BLaER1 treated with 17β-estradiol and CSF1 and Interleukin-3, amounts not matched to agents 10 nM and 100 nM (cell line): ENCODE data around the gene ANO6.

Experiments used
- H3K27ac ChIP-seq, 11 experiments: shearing (Covaris generic); formaldehyde crosslinking; 2 replicates each; pipeline ENCODE4 v1.8.1; 2022
- H3K27me3 ChIP-seq, 11 experiments: shearing (Covaris generic); formaldehyde crosslinking; 2 replicates each; pipeline ENCODE4 v1.8.1; 2022
- H3K36me3 ChIP-seq, 11 experiments: shearing (Covaris generic); formaldehyde crosslinking; 2 replicates each; pipeline ENCODE4 v1.8.1; 2022
- H3K4me1 ChIP-seq, 10 experiments: shearing (Covaris generic); formaldehyde crosslinking; 2 replicates each; pipeline ENCODE4 v1.8.1; 2022
- H3K4me2 ChIP-seq, 11 experiments: shearing (Covaris generic); formaldehyde crosslinking; 2 replicates each; pipeline ENCODE4 v1.8.1; 2022
- H3K4me3 ChIP-seq, 10 experiments: shearing (Covaris generic); formaldehyde crosslinking; 2 replicates each; pipeline ENCODE4 v1.8.1; 2022
- H3K9ac ChIP-seq, 11 experiments: shearing (Covaris generic); formaldehyde crosslinking; 2 replicates each; pipeline ENCODE4 v1.8.1; 2022
- H3K9me3 ChIP-seq, 11 experiments: shearing (Covaris generic); formaldehyde crosslinking; replicated peaks in 1 of 11; 2 replicates each; pipeline ENCODE4 v1.8.1; 2022
- H4K20me1 ChIP-seq, 11 experiments: shearing (Covaris generic); formaldehyde crosslinking; 2 replicates each; pipeline ENCODE4 v1.8.1; 2022
- Cebpa-rat ChIP-seq, 11 experiments: shearing (Covaris generic); IDR thresholded peaks; 2 replicates each; pipeline ENCODE4 v1.8.1; 2022

The ANO6 gene

GRCh38 chr12:45419317-45419814 lies 203.5 kb downstream of the ANO6 start:
- H3K27me3 ChIP-seq = no peaks in the 10 kb centered on the region
- peaks cover 56 to 95% (median 83%) of the 10 kb centered on the region in 11 experiments for H3K36me3 ChIP-seq
- H3K27ac ChIP-seq = no peak overlapping the region
- no peak overlapping the region for H3K9ac ChIP-seq
- peaks cover 7 to 14% (median 11%) of the 10 kb centered on the region in 10 experiments; a peak in 17 of 20 replicates for H3K4me1 ChIP-seq
- H4K20me1 ChIP-seq = 0 out of 22 replicates have a peak, but pooled peaks cover 0 to 5% (median 0%) of the 10 kb centered on the region in 11 experiments
- H3K4me2 ChIP-seq = no peak overlapping the region
- H3K4me3 ChIP-seq = no peak overlapping the region
- H3K9me3 ChIP-seq = peaks cover 0 to 5% (median 0%) of the 10 kb centered on the region in 11 experiments; a peak in 4 of 22 replicates
- TF ChIP-seq Cebpa-rat (IDR thresholded peaks at IDR 0.05) = no peak

GRCh38 chr12:45421736-45422135 lies 205.8 kb downstream of the ANO6 start:
- no peak overlapping the region for H3K4me3 ChIP-seq
- TF ChIP-seq Cebpa-rat (IDR thresholded peaks at IDR 0.05) = no peak
- H3K4me2 ChIP-seq = no peak overlapping the region
- no peak overlapping the region for H3K9ac ChIP-seq
- H3K4me1 ChIP-seq = no peaks in the 10 kb centered on the region
- H4K20me1 ChIP-seq = no peaks in the 10 kb centered on the region
- no peaks in the 10 kb centered on the region for H3K27me3 ChIP-seq
- peaks cover 0 to 9% (median 4%) of the 10 kb centered on the region in 11 experiments; a peak in 4 of 22 replicates for H3K9me3 ChIP-seq
- H3K36me3 ChIP-seq = peaks cover 69 to 98% (median 88%) of the 10 kb centered on the region in 11 experiments
- no peak overlapping the region for H3K27ac ChIP-seq

GRCh38 chr12:45423931-45424330 lies 208.0 kb downstream of the ANO6 start:
- Histone ChIP-seq H3K9ac (no peak overlapping the region), H3K9me3 (peaks cover 0 to 13% (median 4%) of the 10 kb centered on the region in 11 experiments; a peak in 4 of 22 replicates), H3K27ac (no peak overlapping the region), H3K27me3 (no peaks in the 10 kb centered on the region), H4K20me1 (no peaks in the 10 kb centered on the region), H3K4me3 (no peak overlapping the region), H3K4me1 (no peaks in the 10 kb centered on the region), H3K4me2 (no peak overlapping the region), H3K36me3 (peaks cover 68 to 98% (median 89%) of the 10 kb centered on the region in 11 experiments)
- no peak for TF ChIP-seq Cebpa-rat (IDR thresholded peaks at IDR 0.05)

- Histone ChIP-seq H3K4me1 (no peaks in the 10 kb centered on the region), H3K9ac (no peak overlapping the region), H3K4me3 (no peak overlapping the region), H3K4me2 (no peak overlapping the region), H3K27me3 (no peaks in the 10 kb centered on the region), H3K36me3 (peaks cover 78 to 100% (median 98%) of the 10 kb centered on the region in 11 experiments), H4K20me1 (no peaks in the 10 kb centered on the region), H3K9me3 (peaks cover 0 to 15% (median 4%) of the 10 kb centered on the region in 11 experiments; a peak in 5 of 22 replicates), H3K27ac (no peak overlapping the region)
- TF ChIP-seq Cebpa-rat (IDR thresholded peaks at IDR 0.05) = no peak
Observed at GRCh38 chr12:45425426-45425825, 209.5 kb downstream of the ANO6 start.

GRCh38 chr12:45426294-45426693 lies 210.4 kb downstream of the ANO6 start:
- no peak for TF ChIP-seq Cebpa-rat (IDR thresholded peaks at IDR 0.05)
- Histone ChIP-seq H3K36me3 (peaks cover 81 to 100% (median 98%) of the 10 kb centered on the region in 11 experiments), H3K9ac (no peak overlapping the region), H4K20me1 (no peaks in the 10 kb centered on the region), H3K27me3 (no peaks in the 10 kb centered on the region), H3K4me1 (no peaks in the 10 kb centered on the region), H3K4me3 (no peak overlapping the region), H3K27ac (no peak overlapping the region), H3K9me3 (peaks cover 0 to 23% (median 10%) of the 10 kb centered on the region in 11 experiments; a peak in 14 of 22 replicates), H3K4me2 (no peak overlapping the region)

GRCh38 chr12:45427042-45427441 lies 211.1 kb downstream of the ANO6 start:
- no peak for TF ChIP-seq Cebpa-rat (IDR thresholded peaks at IDR 0.05)
- Histone ChIP-seq H3K9ac (no peak overlapping the region), H3K4me1 (no peaks in the 10 kb centered on the region), H3K4me2 (no peak overlapping the region), H3K36me3 (peaks cover 88 to 100% (median 97%) of the 10 kb centered on the region in 11 experiments), H3K27me3 (no peaks in the 10 kb centered on the region), H3K27ac (no peak overlapping the region), H3K4me3 (no peak overlapping the region), H4K20me1 (no peaks in the 10 kb centered on the region), H3K9me3 (peaks cover 6 to 28% (median 14%) of the 10 kb centered on the region in 11 experiments; a peak in 15 of 22 replicates)

- H3K36me3 ChIP-seq = peaks cover 69 to 93% (median 81%) of the 10 kb centered on the region in 11 experiments
- H3K4me3 ChIP-seq = no peak overlapping the region
- H3K4me1 ChIP-seq = peaks cover under 1 to 12% (median 7%) of the 10 kb centered on the region in 10 experiments; a peak in 14 of 20 replicates
- no peak for TF ChIP-seq Cebpa-rat (IDR thresholded peaks at IDR 0.05)
- no peak overlapping the region for H3K27ac ChIP-seq
- H3K9me3 ChIP-seq = peaks cover 6 to 23% (median 10%) of the 10 kb centered on the region in 11 experiments; a peak in 14 of 22 replicates
- H3K9ac ChIP-seq = no peak overlapping the region
- no peak overlapping the region for H3K4me2 ChIP-seq
- H3K27me3 ChIP-seq = no peaks in the 10 kb centered on the region
- H4K20me1 ChIP-seq = no peaks in the 10 kb centered on the region
Observed at GRCh38 chr12:45429831-45430230, 213.9 kb downstream of the ANO6 start.

GRCh38 chr12:45431126-45431525 lies 215.2 kb downstream of the ANO6 start:
- no peak overlapping the region for H3K27ac ChIP-seq
- H3K9me3 ChIP-seq = peaks cover 6 to 23% (median 10%) of the 10 kb centered on the region in 11 experiments; a peak in 14 of 22 replicates
- peaks cover 57 to 80% (median 69%) of the 10 kb centered on the region in 11 experiments for H3K36me3 ChIP-seq
- peaks cover 4 to 20% (median 13%) of the 10 kb centered on the region in 10 experiments; a peak in 16 of 20 replicates for H3K4me1 ChIP-seq
- no peaks in the 10 kb centered on the region for H4K20me1 ChIP-seq
- no peak overlapping the region for H3K4me2 ChIP-seq
- TF ChIP-seq Cebpa-rat (IDR thresholded peaks at IDR 0.05) = no peak
- no peak overlapping the region for H3K4me3 ChIP-seq
- H3K9ac ChIP-seq = no peak overlapping the region
- no peaks in the 10 kb centered on the region for H3K27me3 ChIP-seq

- H3K9ac ChIP-seq = no peak overlapping the region
- H3K4me1 ChIP-seq = peaks cover 4 to 22% (median 13%) of the 10 kb centered on the region in 10 experiments; a peak in 16 of 20 replicates
- H3K27me3 ChIP-seq = no peaks in the 10 kb centered on the region
- H3K4me2 ChIP-seq = no peak overlapping the region
- TF ChIP-seq Cebpa-rat (IDR thresholded peaks at IDR 0.05) = no peak
- H4K20me1 ChIP-seq = no peaks in the 10 kb centered on the region
- H3K27ac ChIP-seq = no peak overlapping the region
- H3K36me3 ChIP-seq = peaks cover 43 to 64% (median 53%) of the 10 kb centered on the region in 11 experiments
- peaks cover 4 to 20% (median 10%) of the 10 kb centered on the region in 11 experiments; a peak in 14 of 22 replicates for H3K9me3 ChIP-seq
- no peak overlapping the region for H3K4me3 ChIP-seq
Observed at GRCh38 chr12:45432710-45433109, 216.8 kb downstream of the ANO6 start.
